Fibroblast of peridontal ligament (primary cell): ENCODE measurements around the gene LIMK1.
A peak's percentile ranks its signal among the peaks of the same experiment; 100 is the strongest.
"Not testable (repeated sequence)": the region's sequence is repeated elsewhere in the genome, so short reads cannot be mapped to it uniquely, and the experiment has no call there.

Experiments used
- DNase-seq: peaks from one replicate; pipeline ENCODE4 v3.0.0-alpha.2; 2010; ENCODE audit errors: extremely low read depth

LIMK1 gene

DNA sequence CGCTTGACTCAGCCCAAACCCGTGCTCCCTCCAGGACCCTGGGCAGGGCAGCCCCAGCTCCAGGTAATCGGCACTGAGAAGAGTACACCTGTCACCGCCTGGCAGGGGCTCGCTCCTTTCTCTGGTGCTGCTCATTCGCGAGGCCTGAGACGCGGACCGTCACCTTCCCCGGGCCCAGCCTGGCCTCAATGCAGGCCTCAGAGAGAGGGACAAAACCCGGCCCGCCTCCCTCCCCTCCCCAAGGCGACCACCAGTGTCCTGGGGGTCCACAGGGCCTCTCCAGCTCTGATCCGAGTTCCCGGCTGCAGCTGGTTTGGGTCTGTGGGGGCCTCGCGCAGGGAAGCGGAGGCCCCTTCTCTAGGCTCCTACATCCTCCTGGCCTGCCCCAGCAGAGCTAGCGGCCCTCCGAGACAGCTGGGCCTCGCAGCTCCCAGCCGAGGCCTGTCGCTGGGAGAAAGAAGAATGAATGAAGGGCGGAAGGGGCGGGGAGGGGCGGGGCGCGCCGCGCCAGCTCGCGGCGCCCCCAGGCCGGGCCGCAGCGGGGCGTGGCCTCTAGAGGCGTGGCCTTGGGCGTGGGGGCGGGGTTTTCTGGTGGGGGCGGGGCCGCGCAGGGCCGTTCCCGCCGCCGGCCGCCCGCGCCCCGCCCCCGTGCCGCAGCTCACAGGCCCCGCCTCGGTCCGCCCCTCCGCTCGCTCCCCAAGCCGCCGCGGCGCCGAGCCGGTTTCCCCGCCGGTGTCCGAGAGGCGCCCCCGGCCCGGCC lies at the start of gene LIMK1:
Gene LIMK1 (plus strand): TSS at position 688 of the 760 bp plus-strand sequence. CDS start 187 bp downstream, outside the sequence.
- peak; percentile 62 for DNase-seq

DNA sequence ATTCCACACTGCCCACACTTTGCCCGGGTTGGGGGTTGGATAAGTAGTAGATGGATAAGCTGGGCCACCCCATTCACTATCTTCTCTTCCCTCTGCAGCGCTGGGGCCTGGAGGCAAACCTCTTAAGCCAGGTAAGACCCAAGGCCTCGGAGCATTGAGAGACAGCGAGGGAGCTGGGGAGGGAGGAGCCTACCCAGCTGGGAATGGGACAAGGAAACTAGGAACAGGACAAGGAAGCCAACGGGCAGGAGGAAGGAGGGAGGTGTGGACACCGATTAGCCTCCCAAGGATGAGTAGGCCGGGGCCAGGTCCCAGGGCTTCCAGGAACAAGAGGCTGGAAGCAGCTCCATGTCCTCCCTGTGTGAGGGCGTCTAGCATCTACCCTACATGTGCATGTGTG lies 46.0 kb upstream of the LIMK1 start:
- no peak for DNase-seq

DNA sequence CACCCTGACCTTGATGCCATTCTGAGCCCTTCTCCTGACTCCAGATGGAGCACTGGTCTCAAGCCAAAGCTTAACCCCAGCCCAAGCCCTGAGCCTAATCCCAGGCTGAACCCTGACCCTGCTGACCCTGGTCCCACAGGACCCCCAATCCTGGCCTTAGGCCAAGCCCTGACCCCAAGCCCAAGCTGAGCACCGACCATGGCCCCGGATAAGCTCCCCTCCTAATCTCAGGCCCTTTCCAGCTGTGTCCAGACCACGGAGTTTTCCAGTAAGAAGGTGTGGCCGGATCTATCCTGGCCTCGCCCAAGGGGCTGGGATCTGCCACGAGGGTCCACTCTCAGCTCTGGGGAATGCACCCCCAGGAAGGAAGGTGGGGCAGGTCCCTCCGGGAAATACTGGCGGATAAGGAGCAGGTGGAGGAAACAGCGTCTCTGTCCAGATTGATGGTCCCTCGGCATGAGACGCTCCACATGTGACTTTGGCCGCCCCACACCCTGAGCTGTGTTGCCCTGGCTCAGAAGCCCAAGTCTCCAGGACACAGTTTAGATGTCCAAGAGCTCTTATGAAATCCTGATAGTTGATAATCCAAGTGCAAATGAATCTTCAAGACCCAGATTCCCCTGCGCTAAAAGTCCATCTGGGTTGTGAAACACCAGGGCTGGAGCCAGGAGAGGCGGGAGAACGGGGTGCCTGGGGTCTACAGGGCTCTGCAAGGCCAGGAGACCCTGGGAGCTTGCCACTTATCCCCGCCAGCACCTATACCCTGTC lies 45.2 kb upstream of the LIMK1 start:
- no peak for DNase-seq

DNA sequence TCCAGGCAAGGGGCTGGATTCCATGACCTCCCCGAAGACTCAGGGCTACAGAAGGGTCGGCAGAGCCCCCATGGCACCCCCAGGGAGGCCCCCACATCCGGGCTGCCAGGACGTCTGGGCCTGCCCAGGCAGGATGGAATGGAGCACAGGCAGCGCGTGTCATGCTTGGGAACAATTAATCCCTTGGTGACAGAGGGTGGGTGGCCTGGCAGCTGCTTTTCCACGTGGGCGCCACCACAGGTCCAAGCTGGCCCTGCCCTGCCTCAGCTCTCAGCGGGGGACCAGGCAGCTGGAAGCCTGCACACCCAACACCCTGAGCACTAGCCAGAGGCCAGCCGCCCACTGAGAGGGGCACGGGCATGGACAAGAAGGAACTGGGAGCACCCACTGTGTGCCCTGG lies 44.3 kb upstream of the LIMK1 start:
- no peak for DNase-seq

DNA sequence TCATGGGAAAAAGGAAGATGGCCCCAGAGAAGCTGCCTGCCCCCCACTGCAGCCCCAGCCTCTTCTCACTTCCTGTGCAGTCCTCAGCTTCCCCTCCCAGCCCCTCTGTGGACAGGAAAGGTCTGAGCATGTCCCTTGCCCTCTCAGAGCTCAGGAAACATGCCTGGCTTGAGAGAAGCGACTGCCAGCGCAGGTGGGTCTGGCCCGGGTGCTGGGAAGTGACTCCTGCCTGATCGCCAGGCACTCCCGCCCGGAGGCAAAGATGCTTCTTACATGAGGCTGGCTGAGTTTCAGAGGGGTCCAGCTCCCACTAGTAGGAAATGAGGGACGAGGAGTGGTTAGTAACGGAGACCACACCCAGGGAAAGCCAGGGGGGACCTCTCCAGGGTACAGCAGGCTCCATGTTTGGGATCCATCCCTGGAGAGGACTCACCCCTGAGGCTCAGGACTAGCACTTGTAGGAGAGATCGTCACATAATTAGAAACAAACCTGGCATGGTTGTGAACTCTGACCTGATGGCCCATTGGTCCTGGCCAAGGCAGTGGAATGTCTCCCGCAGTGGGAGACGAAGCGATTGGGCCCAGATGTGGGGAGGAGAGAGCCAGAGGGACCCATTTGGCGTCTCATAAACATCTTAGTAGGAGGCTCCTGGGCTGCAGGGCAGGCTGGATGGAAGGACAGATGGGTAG lies 43.4 kb upstream of the LIMK1 start:
- DNase-seq: no peak

DNA sequence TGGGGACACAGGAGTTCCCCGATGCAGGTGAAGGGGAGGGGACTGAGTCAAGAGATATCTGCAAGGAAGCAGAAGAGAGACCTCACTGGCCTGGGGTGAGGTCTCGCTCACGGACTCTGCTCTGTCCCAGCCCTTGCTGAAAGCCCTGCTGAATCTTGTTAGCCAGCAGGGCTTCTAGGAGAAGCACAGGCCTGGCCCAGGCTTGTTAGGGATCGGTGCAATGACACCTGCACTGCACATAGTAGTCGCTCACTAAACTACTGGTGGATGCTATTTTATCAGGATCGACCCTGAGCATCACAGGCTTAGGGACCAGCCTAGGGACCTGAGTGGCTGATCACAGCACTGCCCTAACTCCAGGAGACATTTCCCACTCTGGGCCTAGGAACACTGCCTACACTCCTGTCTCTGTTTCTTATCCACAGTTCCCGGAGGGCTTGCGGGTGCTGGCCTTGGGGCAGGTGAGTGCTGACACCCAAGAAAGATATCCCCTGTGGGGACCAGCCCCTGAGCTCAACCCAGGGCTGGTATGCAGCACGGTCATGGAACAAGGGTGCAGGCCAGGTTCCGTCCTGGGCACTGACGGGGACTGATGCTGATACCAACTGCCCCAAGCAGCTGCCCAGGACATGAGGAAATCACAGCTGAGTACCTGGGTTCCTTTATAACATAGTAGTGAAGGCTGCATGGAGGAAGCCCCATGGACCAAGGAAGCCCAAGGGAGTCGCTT lies 42.6 kb upstream of the LIMK1 start:
- DNase-seq: no peak

DNA sequence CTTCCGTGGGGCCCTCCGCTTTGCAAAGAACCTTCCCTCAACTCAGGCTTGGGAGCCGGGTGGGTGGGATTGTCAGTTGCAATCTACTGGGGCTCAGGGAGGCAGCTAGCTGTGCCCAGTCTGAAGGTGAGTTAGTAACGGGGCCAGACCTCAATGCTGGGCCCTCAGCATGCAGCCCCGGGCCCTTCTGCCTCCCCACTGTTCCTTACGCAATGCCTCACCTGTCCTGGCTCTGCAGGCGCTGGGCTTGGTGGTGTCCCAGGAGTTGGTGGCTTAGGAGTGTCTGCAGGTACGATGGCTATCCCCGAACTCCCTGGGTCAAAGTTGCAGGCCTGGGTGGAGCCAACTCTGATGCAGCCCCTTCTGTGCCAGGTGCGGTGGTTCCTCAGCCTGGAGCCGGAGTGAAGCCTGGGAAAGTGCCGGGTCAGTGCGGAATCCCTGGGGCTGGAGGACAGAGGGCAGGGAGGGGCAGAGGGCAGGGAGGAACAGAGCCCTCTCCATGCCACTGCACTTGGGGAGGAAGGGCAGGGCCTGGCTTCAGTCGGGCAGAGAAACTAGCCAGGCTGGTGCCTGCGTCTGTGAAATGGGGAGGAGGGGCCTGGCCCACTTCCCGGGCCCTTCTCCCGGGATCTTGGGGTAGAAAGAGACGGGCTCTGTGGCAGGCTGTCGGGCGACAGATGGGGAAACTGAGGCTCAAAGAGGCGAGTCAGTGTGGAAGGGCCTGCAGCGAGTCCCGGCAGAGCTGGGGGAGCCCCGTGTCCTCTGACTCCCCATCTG lies 40.7 kb upstream of the LIMK1 start:
- no peak for DNase-seq

DNA sequence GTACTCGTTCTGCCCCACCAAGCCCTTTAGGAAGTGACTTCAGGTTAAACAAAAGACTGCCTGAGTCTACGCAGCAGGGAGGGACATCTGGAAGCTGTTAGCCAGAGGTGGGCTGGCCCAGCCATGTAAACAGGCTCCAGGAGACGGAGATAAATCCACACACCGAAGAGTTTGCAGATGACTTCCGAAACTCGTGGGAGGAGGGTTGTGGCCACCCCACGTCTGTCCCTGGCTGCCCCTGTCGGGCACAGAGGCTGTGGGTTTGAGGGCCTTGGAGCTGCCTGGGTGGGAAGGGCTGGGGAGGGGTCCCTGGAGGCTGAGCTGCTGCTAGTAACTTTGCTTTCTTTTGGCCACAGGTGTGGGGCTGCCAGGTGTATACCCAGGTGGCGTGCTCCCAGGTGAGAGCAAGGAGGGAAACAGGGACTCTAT lies 40.1 kb upstream of the LIMK1 start:
- peak; percentile 55 for DNase-seq

DNA sequence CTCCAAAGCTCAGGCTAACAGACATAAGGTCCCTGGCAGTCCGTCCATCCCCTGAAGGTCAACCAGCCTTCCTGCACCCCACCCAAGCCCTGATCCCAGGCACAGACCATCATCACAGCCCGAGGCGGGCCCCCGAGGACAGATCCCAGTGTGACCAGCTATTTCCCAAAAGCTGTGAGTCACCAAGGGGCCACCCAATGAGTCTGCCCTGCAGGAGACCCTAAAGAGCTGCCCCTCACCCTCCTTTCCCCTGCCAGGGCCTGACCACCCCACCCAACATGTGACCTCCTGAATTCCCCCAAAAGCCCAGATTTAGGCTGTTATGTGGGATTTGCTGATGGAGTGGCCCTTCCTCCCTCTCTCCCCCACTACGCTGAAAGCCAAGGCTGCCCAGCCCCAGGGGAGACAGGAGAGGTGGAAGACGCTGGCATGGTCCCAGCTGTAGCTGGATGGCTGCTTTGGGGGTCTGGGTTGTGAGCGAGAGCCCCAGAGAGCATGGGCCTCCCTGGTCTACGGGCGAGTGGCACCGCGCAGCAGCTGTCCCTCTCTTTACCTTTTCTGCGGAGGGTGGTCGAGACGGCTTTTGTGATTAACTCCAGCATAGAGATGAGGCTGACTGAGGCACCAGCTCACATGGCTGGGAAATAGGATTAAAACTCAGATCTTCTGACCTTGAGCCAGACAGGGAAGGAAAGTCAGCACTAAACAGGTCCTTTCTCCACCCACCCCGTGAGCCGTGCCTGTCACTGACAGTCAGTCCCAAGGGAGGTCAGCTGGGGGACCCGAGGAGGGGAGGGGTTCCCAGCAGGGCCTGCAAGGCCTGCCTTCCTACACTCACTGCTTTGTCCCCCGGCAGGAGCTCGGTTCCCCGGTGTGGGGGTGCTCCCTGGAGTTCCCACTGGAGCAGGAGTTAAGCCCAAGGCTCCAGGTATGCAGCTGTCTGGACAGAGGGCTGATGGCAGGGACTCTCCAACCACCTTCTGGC lies 38.9 kb upstream of the LIMK1 start:
- DNase-seq: no peak

DNA sequence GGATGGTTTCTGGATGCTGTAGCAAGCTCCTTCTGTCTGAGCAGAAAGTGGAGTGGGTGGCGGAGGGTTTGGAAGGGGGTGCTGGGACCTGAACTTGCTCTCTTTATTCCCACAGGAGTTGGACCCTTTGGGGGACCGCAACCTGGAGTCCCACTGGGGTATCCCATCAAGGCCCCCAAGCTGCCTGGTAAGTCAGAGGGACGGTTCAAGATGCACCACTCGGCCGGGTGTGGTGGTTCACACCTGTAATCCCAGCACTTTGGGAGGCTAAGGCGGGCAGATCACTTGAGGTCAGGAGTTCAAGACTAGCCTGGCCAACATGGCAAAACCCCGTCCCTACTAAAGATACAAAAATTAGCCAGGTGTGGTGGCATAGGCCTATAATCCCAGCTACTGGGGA lies 37.0 kb upstream of the LIMK1 start:
- not testable (repeated sequence) for DNase-seq

DNA sequence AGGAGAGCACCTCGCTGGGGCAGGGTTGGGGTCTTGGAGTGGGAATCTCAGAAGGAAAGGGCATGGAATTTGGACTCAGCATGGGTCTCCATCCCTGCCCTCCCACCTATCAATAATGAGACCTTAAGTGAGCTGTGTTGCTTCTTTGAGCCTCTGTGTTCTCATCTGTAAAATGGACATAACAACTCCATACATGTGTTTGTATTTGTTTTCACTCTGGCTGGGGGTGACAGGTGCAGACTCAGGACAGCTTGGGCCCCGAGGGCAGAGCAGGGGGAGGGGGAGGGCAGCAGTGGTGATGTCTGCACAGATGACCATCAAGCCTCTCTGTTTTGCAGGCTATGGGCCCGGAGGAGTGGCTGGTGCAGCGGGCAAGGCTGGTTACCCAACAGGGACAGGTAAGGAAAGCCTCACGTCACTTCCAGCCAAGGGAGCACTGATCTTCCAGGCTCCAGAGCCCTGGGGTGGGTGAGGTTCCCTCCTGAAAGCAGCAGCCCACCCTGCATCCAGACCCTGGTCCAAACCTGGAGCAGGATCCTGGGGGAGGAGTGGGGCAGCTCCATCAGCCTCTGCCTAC lies 35.7 kb upstream of the LIMK1 start:
- DNase-seq: no peak

DNA sequence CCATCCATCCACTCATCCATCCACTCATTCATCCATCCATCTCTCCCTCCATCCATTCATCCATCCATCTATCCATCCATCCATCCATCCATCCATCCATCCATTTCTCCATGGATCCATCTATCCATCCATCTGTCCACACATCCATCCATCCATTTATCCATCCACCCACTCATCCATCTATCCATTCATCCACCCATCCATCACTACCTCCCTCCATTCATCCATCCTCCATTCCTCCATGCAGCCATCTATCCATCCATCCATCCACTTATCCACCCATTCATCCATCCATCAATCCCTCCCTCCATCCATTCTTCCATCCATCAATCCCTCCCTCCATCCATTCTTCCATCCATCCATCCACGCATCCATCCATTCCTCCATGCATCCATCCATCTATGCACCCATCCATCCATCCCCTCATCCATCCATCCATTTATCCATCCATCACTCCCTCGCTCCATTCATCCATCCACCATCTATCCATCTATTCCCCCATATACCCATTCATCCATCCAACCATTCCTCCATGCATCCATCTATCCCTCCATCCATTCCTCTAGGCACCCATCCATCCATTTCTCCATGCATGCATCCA lies 34.5 kb upstream of the LIMK1 start:
- no peak for DNase-seq

DNA sequence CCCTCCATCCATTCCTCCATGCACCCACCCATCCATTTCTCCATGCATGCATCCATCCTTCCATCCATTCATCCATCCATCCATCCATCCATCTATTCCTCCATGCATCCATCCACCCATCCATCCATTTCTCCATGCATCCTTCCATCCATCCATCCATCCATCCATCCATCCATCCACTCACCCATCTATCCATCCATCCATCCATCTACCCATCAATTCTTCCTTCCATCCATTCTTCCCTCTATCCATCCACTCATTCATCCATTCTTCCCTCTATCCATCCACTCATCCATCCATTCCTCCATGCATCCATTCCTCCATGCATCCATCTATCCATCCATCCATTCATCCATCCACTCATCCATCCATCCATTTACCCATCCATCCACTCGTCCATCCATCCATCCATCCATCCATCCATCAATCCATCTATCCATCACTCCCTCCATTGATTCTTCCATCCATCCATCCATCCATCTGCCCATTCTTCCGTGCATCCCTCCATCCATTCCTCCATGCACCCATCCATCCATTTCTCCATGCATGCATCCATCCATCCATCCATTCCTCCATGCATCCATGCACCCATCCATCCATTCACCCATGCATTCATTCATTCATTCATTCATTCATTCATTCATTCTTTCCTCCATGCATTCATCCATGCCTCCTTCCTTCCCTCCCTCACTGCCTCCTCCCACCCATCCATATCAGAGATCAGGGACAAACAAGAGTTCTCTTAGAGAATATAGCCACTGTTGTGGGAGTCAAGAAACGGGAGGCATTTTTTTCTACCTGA lies 33.4 kb upstream of the LIMK1 start:
- DNase-seq: no peak

DNA sequence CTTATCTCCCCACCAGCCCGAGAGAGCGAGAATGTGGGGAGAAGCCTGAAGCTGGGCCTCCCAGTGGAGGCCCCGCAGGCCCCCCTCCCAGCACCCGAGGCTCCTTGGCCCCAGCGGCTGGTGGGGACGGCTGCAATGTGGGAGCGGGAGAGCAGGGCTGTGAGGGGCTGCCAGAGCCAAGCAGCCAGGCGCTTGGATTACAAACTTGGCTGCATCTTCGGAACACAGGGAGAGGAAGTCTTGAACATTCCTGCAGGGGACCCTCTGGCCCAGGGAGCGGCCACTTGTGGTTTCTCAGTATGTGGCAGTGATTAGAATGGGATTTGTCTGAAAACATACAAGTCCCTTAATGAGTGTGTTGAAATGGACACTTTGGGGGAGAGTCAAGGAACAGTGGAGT lies 32.4 kb upstream of the LIMK1 start:
- peak; percentile 19 for DNase-seq

DNA sequence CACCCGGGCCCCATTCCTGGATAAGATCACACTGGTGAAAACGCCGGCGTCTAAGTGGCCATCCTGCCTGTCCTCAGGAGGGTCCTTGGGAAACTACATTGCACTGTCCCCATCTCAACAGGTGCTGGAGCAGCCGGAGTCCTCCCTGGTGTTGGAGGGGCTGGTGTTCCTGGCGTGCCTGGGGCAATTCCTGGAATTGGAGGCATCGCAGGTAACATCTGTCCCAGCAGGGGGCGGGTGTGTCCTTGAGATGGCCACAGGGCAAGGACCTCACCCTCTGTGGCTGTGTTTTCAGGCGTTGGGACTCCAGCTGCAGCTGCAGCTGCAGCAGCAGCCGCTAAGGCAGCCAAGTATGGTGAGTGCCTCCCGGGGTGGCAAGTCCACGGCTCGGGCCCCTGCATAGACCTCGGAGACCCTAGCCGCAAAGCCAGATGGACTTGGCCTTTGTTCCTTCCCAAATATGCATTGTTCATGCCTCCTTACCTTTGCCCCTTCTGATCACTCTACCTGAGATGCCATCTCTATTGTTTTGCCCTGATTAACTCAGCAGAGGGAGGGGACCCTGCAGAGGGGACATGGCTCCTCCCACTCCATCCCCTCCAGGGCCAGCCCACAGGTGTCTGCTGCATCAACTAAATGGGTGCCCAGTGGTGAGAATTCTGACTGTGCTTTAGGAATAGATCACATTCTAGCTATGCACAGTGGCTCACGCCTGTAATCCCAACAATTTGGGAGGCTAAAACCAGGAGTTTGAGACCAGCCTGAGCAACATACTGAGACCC lies 31.8 kb upstream of the LIMK1 start:
- DNase-seq: no peak

DNA sequence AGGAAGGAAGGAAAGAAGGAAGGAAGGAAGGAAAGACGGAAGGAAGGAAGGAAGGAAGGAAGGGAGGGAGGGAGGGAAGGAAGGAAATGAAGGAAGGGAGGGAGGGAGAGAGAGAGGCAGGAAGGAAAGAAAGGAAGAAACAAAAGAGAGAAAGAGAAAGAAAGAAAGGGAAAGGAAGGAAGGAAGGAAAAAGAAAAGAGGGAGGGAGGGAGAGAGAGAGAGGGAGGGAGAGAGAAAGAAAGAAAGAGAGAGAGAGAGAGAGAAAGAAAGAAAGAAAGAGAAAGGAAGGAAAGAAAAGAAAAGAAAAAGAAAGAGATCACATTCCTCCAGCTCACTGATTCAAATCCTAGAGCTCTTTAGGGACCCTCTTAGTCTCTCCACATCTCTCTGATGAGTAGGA lies 31.0 kb upstream of the LIMK1 start:
- DNase-seq: no peak

DNA sequence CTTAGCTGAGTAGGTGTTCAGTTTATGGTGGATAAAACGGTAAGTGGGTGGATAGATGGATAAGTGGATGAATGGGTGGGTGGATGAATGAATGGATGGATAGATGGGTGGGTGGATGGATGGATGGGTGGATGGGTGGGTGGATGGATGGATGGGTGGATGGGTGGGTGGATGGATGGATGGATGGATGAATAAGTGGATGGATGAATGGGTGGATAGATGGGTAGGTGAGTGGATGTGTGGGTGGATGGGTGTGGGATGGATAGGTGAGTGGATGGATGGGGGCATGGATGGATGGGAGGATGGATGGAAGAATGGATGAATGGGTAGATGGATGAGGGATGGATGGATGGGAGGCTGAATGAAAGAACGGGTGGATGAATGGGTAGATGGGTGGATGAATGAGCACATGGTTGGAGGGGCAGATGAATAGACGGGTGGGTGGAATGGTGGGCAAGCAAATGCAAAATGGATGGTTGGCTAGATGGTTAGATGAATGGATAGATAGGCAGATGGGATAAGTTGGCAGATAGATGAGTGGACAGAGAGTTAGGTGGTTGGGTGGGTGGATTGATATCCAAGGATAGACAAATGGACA lies 29.9 kb upstream of the LIMK1 start:
- DNase-seq: no peak
